Effector CD4-positive, alpha-beta T cell (primary cell): ENCODE data around the gene JCHAIN.

Source experiments
- DNase-seq: peaks from one replicate; pipeline ENCODE4 v3.0.0-alpha.2; 2020

JCHAIN gene

GRCh38 chr4:70634482-70634881 lies 31.8 kb downstream of the JCHAIN start:
- no peak for DNase-seq

GRCh38 chr4:70632028-70632427 lies 34.3 kb downstream of the JCHAIN start:
- DNase-seq, result no peak

GRCh38 chr4:70630162-70630561 lies 36.1 kb downstream of the JCHAIN start:
- no peak for DNase-seq

GRCh38 chr4:70629469-70630090 lies 36.7 kb downstream of the JCHAIN start:
- DNase-seq, result no peak

GRCh38 chr4:70628444-70628843 lies 37.9 kb downstream of the JCHAIN start, which contains the start of gene ENAM:
Gene ENAM, plus strand, starts transcription at chr4:70628744. Its CDS starts 757 bp downstream, at chr4:70629501.
- DNase-seq, result no peak

GRCh38 chr4:70627620-70628019 lies 38.7 kb downstream of the JCHAIN start:
- DNase-seq, result no peak

- no peak for DNase-seq
These were observed 42.0 kb downstream of the JCHAIN start for GRCh38 chr4:70624226-70624793.

- DNase-seq, result no peak
These were observed 43.0 kb downstream of the JCHAIN start for GRCh38 chr4:70623323-70623722.

- DNase-seq, result no peak
These were observed 46.5 kb downstream of the JCHAIN start for GRCh38 chr4:70619778-70620177.

- no peak for DNase-seq
These were observed 47.0 kb downstream of the JCHAIN start for GRCh38 chr4:70619288-70619687.

- DNase-seq, result no peak
These were observed 52.1 kb downstream of the JCHAIN start for GRCh38 chr4:70614184-70614555.

- no peak for DNase-seq
These were observed 52.8 kb downstream of the JCHAIN start for GRCh38 chr4:70613306-70614183.

- no peak for DNase-seq
These were observed 58.0 kb downstream of the JCHAIN start for GRCh38 chr4:70608324-70608723.

GRCh38 chr4:70607334-70607853 lies 58.9 kb downstream of the JCHAIN start:
- DNase-seq, result no peak

GRCh38 chr4:70606459-70606858 lies 59.8 kb downstream of the JCHAIN start:
- DNase-seq, result no peak
